ENCODE data around the gene SYT5.
"Not testable (repeated sequence)": the region's sequence is repeated elsewhere in the genome, so short reads cannot be mapped to it uniquely, and the experiment has no call there.

Gene SYT5

DNA sequence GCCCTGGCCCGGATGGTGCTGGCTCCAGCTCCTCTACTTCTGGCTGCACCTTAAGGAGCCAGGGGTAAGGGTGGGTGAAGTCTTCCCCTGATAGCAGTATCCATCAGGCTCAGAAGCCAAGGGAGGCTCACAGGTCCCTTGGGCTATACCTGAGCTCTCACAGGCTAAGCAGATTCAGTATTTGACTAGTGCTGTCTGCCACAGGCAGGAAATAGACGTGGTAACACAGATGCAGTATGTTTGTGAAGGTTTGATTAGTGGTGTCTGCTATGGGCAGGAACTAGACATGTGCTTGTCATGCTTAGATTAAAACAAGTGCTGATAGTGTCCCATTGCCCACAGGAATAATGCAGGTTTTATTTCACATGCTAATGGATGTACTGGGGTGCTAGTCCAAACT lies 4.0 kb downstream of the SYT5 start:
- Histone ChIP-seq H3K4me3 (ENCODE audit: low read depth in 1 of 2, low read length in 2 of 2) (no peak overlapping the region), H3K4me1 (ENCODE audit: control insufficient read depth in 1 of 2, insufficient read depth in 2 of 2, low read length in 2 of 2) (peaks cover 3 to 34% of the 10 kb centered on the region in 2 donors), H3K27me3 (ENCODE audit: low read depth, low read length) (peaks cover 84% of the 10 kb centered on the region), H3K9me3 (ENCODE audit: control insufficient read depth in 1 of 2, low read length in 2 of 2) (no peaks in the 10 kb centered on the region), H3K27ac (ENCODE audit: low read length) (no peak overlapping the region), H3K36me3 (ENCODE audit: control insufficient read depth in 1 of 2, insufficient read depth in 2 of 2, low read length in 2 of 2) (no peaks in the 10 kb centered on the region)

DNA sequence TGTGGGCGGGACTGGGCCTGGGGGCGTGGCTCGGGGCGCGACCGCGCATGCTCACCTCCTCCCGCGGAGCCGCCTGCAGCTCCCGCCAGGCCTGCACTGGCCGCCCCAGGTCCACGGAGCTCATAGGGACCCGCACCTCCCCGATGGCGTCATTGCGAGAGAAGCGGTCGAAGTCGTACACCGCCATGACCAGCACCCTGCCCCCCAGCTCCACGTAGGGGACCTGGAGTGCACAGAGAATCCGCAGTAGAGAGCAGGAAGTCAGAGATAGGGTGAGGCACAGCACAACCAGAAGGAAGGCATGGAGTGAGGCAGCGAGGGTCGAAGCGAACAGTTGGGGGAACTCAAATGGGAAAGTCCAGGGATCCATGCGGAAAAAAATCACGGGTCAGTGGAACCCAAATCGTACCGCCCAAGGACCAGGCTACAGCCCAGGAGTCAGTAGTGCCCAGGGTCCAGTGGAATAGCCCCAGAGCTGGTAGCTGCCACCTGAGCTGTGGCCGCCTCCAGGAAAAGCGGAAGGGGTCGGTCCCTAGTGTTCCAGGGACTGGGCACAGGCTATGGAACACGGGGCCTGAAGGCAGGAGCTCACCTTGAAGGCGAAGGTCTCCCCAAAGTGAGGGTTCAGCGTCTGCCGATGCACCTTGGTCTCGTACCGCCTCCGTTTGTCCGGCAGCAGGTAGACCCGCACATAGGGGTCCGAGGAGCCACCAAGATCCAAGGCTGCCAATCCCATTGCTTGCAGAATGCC lies 4.8 kb downstream of the SYT5 start:
- Histone ChIP-seq H3K4me1 (ENCODE audit: control insufficient read depth in 1 of 2, insufficient read depth in 2 of 2, low read length in 2 of 2) (peaks cover 3 to 32% of the 10 kb centered on the region in 2 donors), H3K27me3 (ENCODE audit: low read depth, low read length) (peaks cover 78% of the 10 kb centered on the region), H3K36me3 (ENCODE audit: control insufficient read depth in 1 of 2, insufficient read depth in 2 of 2, low read length in 2 of 2) (no peaks in the 10 kb centered on the region), H3K9me3 (ENCODE audit: control insufficient read depth in 1 of 2, low read length in 2 of 2) (no peaks in the 10 kb centered on the region), H3K4me3 (ENCODE audit: low read depth in 1 of 2, low read length in 2 of 2) (no peak overlapping the region), H3K27ac (ENCODE audit: low read length) (no peak overlapping the region)

DNA sequence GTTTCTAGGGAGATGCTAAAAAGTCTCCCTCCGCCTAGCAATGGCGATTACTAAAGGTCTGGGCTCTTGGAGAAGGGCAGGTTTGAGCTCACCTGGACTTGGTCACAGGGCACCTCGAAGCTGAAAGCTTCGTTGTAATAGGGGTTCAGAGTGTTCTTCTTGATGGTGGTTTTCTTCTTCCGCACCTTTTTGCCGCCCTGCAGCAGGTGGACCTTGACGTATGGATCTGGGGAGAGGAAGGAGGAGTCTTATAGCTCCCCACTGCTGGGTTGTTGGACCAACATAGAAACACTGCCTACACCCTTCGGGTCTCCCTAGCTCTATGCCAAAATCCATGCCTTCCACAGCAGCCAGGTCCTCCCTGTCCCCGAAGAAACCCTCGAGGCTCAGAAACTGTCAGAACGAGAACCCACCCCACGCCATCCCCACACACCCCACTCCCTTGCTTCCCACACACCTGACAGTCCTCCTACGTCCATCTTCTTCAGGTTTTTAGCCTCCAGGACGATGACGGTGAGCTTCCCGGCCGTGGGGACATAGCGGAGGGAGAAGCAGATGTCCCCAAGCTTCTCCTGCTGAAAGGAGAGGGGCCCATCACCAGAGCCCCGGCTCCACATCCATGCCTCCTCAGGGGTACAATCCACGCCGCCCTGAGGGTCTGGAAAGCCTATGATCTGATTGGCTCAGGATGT lies 5.5 kb downstream of the SYT5 start:
- Histone ChIP-seq H3K4me3 (ENCODE audit: low read depth in 1 of 2, low read length in 2 of 2) (peak overlapping the region in 1 of 2 donors; percentile 52), H3K9me3 (ENCODE audit: control insufficient read depth in 1 of 2, low read length in 2 of 2) (no peaks in the 10 kb centered on the region), H3K4me1 (ENCODE audit: control insufficient read depth in 1 of 2, insufficient read depth in 2 of 2, low read length in 2 of 2) (peaks cover 3 to 25% of the 10 kb centered on the region in 2 donors), H3K27ac (ENCODE audit: low read length) (no peak overlapping the region), H3K27me3 (ENCODE audit: low read depth, low read length) (peaks cover 73% of the 10 kb centered on the region), H3K36me3 (ENCODE audit: control insufficient read depth in 1 of 2, insufficient read depth in 2 of 2, low read length in 2 of 2) (no peaks in the 10 kb centered on the region)

- Histone ChIP-seq H3K27ac (ENCODE audit: low read length) (no peak overlapping the region), H3K4me3 (ENCODE audit: low read depth in 1 of 2, low read length in 2 of 2) (peak overlapping the region; percentile 16 to 52)
Measured at GRCh38 chr19:55173714-55174409, 6.2 kb downstream of the SYT5 start.

DNA sequence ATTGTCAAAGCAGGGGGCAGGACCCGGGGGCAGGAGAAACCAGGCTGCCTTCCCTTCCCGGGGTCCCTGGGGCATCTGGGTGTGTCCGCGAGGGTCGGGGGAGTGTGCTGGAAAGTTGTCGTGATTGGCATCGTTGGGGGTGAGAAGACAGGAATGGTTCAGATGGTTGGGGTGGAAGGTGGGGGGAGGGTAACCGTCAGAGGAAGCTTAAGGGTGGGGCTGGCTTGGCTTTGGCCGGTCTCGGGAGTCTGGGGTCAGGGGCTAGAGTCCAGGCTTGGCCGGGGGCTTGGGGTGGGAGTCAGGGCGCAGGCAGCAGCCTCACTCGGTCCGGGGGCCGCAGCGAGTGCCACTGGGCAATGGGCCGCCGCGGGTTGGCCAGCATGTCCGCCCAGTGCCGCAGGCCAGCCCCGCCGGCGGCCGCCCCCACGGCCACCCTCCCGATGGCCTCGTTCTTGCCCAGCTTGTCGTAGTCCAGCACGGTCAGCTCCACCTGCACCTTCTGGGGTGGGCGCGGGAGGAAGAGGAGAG lies 6.8 kb downstream of the SYT5 start:
- Histone ChIP-seq H3K4me1 (ENCODE audit: control insufficient read depth in 1 of 2, insufficient read depth in 2 of 2, low read length in 2 of 2) (peaks cover 0 to 18% of the 10 kb centered on the region in 2 donors), H3K36me3 (ENCODE audit: control insufficient read depth in 1 of 2, insufficient read depth in 2 of 2, low read length in 2 of 2) (no peaks in the 10 kb centered on the region), H3K4me3 (ENCODE audit: low read depth in 1 of 2, low read length in 2 of 2) (peak overlapping the region; percentile 16 to 52), H3K9me3 (ENCODE audit: control insufficient read depth in 1 of 2, low read length in 2 of 2) (no peaks in the 10 kb centered on the region), H3K27ac (ENCODE audit: low read length) (no peak overlapping the region), H3K27me3 (ENCODE audit: low read depth, low read length) (peaks cover 65% of the 10 kb centered on the region)

More at GRCh38 chr19:55173714-55174409, 6.2 kb downstream of the SYT5 start:
- Histone ChIP-seq H3K27me3 (ENCODE audit: low read depth, low read length) (peaks cover 69% of the 10 kb centered on the region), H3K9me3 (ENCODE audit: control insufficient read depth in 1 of 2, low read length in 2 of 2) (no peaks in the 10 kb centered on the region), H3K4me1 (ENCODE audit: control insufficient read depth in 1 of 2, insufficient read depth in 2 of 2, low read length in 2 of 2) (peaks cover 0 to 18% of the 10 kb centered on the region in 2 donors), H3K36me3 (ENCODE audit: control insufficient read depth in 1 of 2, insufficient read depth in 2 of 2, low read length in 2 of 2) (no peaks in the 10 kb centered on the region)

DNA sequence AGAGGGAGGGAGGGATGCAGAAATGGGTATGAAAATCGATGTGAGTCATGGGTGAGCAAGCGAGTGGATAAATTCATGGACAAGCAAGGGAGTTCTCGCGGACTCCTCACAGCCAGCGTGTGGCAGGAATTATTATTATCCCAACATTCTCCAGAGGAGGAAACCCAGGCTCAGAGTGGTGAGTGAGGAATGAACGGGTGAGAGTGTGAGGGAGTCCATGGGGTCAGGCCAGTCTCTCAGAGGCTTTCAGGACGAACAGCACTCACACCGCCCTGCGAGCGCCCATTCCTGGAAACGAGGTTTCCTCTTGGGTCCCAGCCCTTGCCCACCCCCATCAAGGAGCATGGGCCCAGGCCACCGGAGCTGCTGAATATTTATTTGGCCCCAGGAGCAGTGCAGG lies 7.3 kb downstream of the SYT5 start:
- Histone ChIP-seq H3K27ac (ENCODE audit: low read length) (no peak overlapping the region), H3K4me1 (ENCODE audit: control insufficient read depth in 1 of 2, insufficient read depth in 2 of 2, low read length in 2 of 2) (peaks cover 0 to 18% of the 10 kb centered on the region in 2 donors), H3K9me3 (ENCODE audit: control insufficient read depth in 1 of 2, low read length in 2 of 2) (no peaks in the 10 kb centered on the region), H3K4me3 (ENCODE audit: low read depth in 1 of 2, low read length in 2 of 2) (no peak overlapping the region), H3K27me3 (ENCODE audit: low read depth, low read length) (peaks cover 61% of the 10 kb centered on the region), H3K36me3 (ENCODE audit: control insufficient read depth in 1 of 2, insufficient read depth in 2 of 2, low read length in 2 of 2) (no peaks in the 10 kb centered on the region)

DNA sequence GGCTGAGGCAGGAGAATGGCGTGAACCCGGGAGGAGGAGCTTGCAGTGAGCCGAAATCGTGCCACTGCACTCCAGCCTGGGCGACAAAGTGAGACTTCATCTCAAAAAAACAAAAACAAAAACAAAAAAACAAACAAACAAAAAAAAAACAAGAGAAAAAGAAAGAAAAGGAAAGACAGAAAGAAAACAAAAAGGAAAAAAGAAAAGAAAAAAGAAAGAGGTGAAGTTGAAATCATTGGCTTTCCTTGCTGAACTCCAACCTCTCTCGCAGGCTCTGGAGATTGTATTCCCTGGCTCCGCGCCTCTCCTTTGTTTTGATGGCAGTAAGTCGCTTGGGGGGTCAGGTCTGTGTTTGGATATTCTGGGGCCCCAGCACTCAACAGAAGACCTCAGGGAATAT lies 7.8 kb downstream of the SYT5 start:
- H3K4me1 ChIP-seq (ENCODE audit: control insufficient read depth in 1 of 2, insufficient read depth in 2 of 2, low read length in 2 of 2): peaks cover 0 to 18% of the 10 kb centered on the region in 2 donors
- not testable (repeated sequence) for H3K9me3 ChIP-seq (ENCODE audit: control insufficient read depth in 1 of 2, low read length in 2 of 2); H3K27ac ChIP-seq (ENCODE audit: low read length); H3K36me3 ChIP-seq (ENCODE audit: control insufficient read depth in 1 of 2, insufficient read depth in 2 of 2, low read length in 2 of 2); H3K4me3 ChIP-seq (ENCODE audit: low read depth in 1 of 2, low read length in 2 of 2)
- H3K27me3 ChIP-seq (ENCODE audit: low read depth, low read length): peaks cover 59% of the 10 kb centered on the region

DNA sequence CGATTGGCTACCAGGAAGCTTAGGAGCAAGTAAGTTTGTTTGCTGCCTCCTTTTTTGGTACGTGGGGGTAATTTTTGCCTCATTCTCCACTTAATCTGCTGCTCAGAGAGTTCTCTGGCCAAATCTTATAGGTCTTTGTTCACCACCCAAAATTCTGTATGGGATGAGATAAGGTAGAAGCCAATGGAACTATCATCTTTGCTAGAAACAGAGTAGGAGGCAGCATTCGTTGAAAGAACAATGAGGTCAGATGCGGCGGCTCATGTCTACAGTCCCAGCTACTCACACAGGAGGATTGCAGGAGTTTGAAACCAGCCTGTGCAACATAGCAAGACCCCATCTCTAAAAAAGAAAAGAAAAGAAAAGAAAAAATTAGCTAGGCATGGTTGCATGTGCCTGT lies 8.6 kb downstream of the SYT5 start:
- peaks cover 50% of the 10 kb centered on the region for H3K27me3 ChIP-seq (ENCODE audit: low read depth, low read length)
- no peak overlapping the region for H3K4me3 ChIP-seq (ENCODE audit: low read depth in 1 of 2, low read length in 2 of 2)
- no peaks in the 10 kb centered on the region for H3K9me3 ChIP-seq (ENCODE audit: control insufficient read depth in 1 of 2, low read length in 2 of 2)
- no peaks in the 10 kb centered on the region for H3K36me3 ChIP-seq (ENCODE audit: control insufficient read depth in 1 of 2, insufficient read depth in 2 of 2, low read length in 2 of 2)
- no peak overlapping the region for H3K27ac ChIP-seq (ENCODE audit: low read length)
- peaks cover 5 to 19% of the 10 kb centered on the region in 2 donors for H3K4me1 ChIP-seq (ENCODE audit: control insufficient read depth in 1 of 2, insufficient read depth in 2 of 2, low read length in 2 of 2)

- H3K9me3 ChIP-seq (ENCODE audit: control insufficient read depth in 1 of 2, low read length in 2 of 2): no peaks in the 10 kb centered on the region
- H3K36me3 ChIP-seq (ENCODE audit: control insufficient read depth in 1 of 2, insufficient read depth in 2 of 2, low read length in 2 of 2): no peaks in the 10 kb centered on the region
- peaks cover 31% of the 10 kb centered on the region for H3K27me3 ChIP-seq (ENCODE audit: low read depth, low read length)
- no peak overlapping the region for H3K4me3 ChIP-seq (ENCODE audit: low read depth in 1 of 2, low read length in 2 of 2)
- H3K27ac ChIP-seq (ENCODE audit: low read length): no peak overlapping the region
- H3K4me1 ChIP-seq (ENCODE audit: control insufficient read depth in 1 of 2, insufficient read depth in 2 of 2, low read length in 2 of 2): peaks cover 5 to 21% of the 10 kb centered on the region in 2 donors
Measured at GRCh38 chr19:55169136-55169535, 11.0 kb downstream of the SYT5 start.

DNA sequence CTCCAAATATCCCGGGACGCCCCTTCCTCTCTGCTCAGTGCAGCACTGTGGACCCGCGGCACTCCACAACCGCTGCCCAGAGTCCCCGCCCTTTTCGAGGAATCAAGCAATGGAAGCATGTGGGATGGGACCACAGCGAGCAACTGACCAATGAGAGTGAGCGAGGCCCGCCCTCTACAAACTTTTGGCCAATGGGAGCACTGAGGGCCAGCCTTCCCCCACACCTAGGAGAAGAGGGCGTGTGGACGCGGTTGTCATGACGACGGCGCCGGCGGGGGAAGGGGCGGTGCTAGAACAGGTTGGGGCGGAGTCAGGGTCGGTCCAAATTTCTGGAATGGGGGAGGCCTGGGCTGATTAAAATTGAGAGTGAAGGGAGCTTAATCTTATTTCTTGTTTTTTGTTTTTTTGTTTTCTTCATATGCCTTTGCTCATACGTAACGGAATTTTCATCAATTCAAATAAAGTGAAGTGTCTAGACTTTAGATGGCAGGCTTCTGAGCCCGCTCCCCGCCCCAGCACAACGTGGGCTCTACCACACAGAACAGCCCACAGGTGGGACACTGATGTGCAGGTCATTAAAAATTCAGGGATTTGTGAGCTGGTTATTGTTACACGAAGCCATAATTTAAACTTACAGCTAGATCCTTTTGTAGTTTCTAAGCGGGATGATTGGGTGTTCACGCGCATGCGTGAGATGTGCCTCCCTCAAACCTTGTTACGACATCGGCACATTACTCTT lies 13.4 kb downstream of the SYT5 start, which contains the start of gene DNAAF3:
DNAAF3 (minus strand) TSS at position 84 of the 739 bp plus-strand sequence. CDS start 200 bp downstream, outside the sequence.
- no peak within 1 kb of the TSS for H3K27ac ChIP-seq (ENCODE audit: low read length)
- H3K36me3 ChIP-seq (ENCODE audit: control insufficient read depth in 1 of 2, insufficient read depth in 2 of 2, low read length in 2 of 2): no peaks in the 10 kb centered on the region
- peaks cover 14% of the 10 kb centered on the region for H3K27me3 ChIP-seq (ENCODE audit: low read depth, low read length)
- H3K4me3 ChIP-seq (ENCODE audit: low read depth in 1 of 2, low read length in 2 of 2): peak within 1 kb of the TSS; percentile 40 to 53
- peaks cover 5 to 6% of the 10 kb centered on the region in 2 donors for H3K4me1 ChIP-seq (ENCODE audit: control insufficient read depth in 1 of 2, insufficient read depth in 2 of 2, low read length in 2 of 2)
- no peaks in the 10 kb centered on the region for H3K9me3 ChIP-seq (ENCODE audit: control insufficient read depth in 1 of 2, low read length in 2 of 2)

Measured in muscle layer of duodenum (tissue), 2 donors.